Skin of body (tissue), 2 donors: ENCODE measurements around the gene TSPAN3. TPM values are rescaled to one million over a fixed set of nuclear protein-coding genes. Genes with fewer than 3 reads are reported as not detected.

Source experiments
- DNase-seq: peaks from one replicate; lab custom pipeline; 2025; lab: John Stamatoyannopoulos, UW
- total RNA-seq: library from RNA; depleted of rRNA; stranded (reverse); fragments of >200 nt; gene quantifications from one replicate; pipeline ENCODE4 v1.2.3, GENCODE V29; 2014

TSPAN3 gene
- total RNA-seq, result 123 TPM

DNA sequence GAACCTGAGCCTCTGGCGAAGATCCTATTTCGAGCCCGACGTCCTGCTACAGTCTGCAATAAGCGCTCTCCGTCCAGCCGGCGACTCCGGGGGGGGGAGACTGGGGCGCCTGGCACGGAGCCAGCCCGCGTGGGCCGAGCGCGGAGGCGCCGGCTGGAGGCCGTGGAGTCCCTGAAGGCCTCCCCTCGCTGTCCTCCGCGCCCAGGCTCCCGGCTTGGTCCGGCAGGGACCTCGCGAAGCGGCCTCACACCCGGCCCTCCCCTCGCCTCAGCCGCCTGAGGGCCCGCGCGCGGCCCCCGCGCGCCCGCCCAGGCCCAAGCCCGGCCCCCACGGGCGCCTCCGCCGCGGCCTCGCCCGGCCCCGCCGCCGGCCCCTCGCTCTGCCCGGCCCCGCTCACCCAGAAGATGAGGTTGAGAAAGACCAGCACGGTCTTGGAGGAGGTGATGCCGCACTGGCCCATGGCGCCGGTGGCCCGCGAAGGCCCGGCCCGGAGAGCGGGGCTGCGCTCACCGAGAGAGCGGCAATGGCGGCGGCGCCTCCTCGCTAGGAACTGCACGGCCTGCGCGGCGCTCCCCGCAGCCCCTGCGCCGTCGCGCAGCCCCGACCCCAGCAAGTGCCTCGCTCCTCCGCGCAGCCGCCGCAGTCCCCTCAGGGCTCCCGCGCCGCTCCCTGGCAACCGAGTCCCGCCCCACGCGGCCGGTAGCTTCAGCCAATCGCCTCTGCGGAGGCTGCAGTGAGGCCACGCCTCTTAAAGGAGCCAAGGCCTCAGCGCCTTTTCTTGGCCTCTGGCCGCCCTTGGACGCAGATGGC is at the start of gene TSPAN3:
TSPAN3 (minus strand) TSS at position 615 of the 810 bp plus-strand sequence; CDS start at position 460, 155 bp downstream.
- DNase-seq, result peak; percentile 93

DNA sequence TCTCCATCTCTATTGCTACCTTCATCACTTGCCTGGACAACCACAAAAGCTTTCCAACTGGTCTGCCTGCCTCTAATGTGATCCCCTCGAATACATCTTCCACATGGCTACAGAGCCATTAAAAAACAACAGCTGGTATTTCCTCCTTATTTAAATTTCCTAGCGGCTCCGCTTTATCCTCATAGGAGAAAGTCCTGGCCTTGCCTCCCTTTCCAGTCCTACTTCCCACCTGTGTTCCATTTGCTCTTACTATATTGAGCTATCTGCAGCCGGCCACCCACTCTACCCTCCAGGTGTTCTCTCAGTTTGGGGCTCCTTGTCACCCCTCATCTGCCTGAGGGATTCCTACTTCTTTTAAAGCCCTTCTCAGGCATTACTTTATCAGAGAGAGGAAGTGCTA is 49.7 kb upstream of the TSPAN3 start:
- no peak for DNase-seq

DNA sequence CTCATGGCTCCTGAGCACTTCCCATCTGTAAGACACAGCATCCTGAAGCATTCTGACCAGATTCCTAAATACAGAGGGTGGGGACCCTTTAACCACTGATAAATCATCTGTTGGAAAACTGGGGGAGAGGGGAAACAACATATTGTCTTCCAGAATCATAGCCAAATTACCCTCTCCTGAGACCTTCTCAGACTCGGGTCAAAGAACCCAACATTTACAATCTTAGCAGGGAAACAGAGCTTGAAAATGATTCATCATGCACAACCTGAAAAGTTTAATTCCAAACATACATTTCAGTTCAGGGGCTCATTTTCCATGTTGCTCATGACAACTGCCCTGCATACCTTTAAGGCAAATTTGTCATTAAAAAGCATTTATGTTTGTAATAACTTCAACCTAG is 48.5 kb upstream of the TSPAN3 start:
- no peak for DNase-seq

DNA sequence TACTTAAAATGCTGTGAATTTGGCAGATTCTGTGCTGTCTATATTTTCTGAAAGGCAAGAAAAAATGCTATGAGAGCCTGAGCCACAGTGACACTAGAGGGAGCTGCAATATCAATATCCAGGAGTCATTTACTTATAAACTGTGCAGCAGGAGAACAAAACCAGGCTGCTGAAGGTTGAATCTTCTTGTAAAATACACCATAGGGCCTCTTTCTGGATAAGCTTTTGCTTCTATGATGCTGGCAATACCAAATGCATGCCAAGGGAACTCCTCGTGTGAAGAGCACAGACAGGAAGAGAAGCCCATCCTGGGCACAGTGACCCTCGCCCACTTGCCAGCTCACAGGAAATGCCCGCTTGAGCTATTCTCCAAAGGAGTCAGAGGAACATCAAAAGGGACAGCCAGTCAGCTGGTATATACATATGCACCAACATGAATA is 48.0 kb upstream of the TSPAN3 start:
- DNase-seq, result peak; percentile 81

DNA sequence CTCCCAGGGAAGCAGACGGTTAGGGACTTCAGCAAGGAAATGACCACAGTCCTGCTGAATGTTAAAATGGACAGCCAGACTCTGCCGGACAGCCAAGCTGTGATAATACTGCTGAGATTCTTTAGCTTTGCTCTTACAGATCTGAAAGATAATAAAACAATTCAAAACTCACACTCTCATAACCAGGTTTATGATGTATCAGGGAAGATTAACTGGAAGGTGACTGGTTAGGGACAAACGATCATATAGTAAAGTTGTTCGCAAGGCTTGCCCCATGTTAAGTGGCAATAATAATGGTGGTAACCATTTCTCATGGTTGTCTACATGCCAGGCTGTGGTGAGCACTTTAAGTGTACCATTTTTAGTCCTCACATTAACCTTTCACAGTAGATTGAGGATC is 44.3 kb upstream of the TSPAN3 start:
- no peak for DNase-seq

DNA sequence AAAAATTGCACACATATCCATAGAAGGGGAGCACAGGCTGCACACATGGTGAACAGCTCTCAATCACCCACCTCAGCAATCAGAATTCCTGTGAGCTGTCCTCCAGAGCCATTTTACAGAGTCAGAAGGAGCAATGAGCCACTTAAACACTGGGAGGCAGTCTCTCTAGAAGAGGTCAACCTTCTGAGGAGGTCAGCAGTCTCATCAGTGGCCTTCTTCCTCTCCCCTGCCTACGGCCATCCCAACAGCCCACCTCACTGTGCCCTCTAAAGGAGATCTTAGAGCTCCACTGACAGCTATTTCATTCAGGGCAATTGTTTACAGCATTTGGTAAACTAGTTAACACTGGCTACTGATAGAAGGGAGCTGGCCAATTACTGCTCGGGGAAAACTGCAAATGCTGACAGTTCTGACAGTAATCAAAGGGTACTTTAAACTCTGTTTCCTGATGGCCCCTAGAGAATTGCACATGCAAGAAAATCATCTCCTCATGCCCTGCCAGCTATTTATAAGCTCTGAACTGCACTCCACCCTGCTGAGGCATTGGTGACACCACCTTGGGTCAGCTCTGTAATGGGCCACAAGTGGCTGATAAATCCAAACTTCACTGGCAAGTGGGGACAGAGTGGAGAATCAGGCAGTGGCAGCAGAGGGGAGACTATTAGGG is 42.1 kb upstream of the TSPAN3 start:
- no peak for DNase-seq

DNA sequence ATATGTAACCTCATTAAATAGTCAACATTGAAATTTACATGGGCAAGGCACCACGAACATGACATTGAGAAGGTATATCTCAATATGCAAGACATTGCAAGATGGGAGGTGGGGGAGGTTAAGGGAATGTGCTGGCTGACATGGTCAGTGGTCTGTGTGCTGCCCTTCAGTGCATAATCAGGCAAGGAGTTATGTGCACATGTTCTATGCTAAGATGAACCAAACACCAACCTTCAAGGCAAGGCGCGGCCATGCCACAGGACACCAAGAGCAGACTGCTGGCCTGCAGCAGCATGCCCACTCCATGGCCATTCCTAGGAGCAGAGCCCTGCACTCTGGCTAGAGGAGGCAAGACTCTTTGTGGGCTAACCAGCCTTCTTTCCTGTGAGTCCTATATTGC is 40.9 kb upstream of the TSPAN3 start:
- DNase-seq, result no peak

DNA sequence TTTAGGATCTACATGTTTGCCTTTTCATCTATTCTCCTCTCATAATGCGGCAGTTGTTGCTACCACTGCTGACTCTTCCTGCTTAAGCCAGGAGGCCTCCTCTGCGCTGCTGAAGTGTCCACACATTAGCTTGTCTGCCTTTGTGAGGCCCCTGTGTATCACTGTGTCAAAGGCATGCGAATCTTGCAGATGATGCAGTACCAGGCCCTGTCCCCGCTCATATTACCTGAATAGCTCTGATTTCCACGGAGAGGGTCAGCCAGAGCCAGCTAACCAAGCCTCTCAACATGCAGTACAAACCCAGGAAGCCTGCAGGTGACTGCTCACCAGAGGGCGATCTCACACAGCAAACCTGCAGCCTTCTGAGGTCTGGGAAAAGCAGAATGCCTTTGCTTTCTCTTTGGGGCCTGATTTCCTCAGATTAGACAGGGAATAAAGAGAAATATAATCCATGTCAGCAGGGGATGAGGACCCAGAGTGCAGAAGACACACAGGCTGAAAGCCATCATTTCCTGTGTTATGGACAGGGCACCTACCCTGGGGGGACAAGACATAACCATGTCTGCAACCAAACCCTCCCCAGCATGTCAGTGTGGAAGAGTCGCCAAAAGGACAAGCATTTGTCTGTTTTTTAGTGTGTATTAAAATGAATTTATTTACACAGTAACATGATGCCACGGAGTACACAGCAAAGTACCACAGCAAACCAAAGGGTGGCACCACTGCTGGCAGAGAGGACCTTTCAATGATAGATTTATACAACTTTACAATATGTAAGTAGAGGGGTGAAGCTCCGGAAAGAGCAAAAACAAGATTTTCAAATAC is 36.8 kb upstream of the TSPAN3 start:
- DNase-seq, result no peak

DNA sequence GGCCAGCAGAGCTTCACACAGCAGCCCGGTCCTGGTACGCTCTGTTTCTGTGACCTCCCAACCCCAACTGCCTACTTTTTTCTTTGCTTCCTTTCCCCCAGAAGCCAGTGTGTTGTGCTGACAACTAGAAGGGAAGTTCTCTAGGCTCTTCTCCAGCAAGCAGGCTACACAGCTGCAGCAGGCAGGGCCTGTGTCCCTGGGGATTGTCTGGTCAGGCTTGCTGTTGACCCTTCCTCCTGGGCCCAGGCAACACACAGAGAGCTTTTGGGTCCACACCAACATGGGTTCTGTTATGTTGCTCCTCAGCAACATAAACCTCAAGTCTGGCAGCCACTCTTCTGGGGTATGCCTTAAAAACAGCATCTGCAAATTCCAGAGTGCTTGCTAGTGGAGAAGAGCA is 36.2 kb upstream of the TSPAN3 start:
- no peak for DNase-seq

DNA sequence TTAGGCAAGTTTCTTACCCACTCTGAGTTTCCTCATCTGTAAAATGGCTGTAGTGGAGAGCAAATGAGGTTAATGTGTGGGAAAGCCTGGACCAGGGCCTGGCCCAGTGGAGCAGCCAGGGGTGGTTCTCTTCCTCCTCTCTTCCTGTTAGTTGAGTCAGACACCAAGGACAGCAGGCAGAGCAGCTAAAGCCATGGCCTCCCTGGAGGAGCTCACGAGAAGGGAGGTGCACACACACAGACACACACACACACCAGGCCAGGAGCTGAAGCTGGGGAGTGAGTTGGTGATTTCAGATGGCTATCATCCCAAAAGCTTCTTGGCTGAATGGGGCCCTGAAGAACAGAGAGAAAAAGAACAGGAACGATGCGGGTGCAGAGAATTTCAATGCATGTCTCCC is 33.2 kb upstream of the TSPAN3 start:
- no peak for DNase-seq

DNA sequence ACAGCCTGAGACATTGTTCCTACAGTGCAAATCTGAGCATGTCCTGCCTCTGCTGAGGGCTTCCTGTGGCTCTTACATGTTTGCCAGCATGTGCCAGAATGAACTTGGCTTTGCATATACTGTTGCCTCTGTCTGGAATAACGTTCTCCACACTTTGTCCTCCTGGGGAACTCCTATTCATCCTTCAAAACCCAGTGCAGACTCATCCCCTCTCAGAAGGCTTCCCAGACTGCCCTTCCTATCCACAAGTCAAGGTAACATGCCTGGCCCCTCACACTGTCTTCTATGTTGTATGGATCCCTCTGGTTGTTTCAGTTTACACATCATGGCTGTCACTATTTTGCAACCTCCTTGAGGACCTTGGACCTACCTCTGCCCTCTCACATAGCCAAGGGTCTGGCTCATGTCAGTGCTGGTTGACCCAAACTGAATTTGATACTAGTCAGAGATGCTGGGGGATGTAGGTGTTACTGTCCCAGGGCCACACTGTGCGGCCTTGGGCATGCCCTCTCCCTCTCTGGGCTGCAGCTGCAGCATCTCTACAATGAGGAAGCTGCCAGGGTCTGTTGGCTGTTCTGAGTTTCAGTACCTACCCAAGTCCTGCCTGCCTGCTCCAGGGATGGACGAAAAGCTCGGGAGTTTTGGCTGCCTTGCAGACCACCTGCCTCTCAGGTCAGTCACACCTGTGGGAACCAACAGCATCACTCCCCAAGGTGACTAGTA is 29.0 kb upstream of the TSPAN3 start:
- DNase-seq, result no peak

DNA sequence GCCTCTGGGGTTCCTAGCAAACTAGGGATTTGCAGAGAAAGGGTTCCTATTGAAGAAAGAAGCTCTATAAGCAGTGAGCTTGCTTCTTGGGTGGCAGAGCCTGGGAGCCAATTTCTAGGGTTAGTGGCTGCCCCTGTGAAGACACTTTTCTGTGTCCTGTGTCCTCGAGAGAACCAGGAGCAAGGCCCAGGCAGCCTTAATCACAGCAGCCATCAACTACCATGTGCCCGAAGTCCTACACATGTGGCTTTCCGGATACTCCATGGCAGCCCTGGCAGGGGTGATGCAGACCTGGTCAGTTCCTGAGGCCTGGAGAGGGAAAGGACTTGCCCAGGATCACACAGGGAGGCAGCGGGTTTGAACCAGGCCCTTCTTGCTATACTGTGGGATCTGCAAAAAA is 27.7 kb upstream of the TSPAN3 start:
- no peak for DNase-seq

DNA sequence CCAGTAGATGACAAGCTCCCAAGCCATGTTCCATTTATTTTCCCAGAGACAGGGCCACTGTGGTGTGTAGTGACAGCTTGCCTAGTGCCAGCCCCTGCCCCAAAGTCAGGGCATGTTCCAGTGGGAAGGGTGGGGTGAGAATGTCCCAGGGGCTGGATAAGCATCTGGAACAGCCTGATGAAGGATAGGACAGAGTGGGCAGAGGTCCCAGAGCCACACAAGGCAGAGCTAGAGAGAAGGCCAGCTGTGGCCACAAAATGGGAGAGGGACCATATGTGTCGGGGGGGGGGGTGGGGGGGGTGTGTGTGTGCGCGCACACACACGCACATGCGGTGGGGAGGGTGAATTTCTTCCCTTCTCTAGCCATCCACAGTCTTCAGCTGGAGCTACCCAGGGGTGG is 27.0 kb upstream of the TSPAN3 start:
- DNase-seq, result no peak

DNA sequence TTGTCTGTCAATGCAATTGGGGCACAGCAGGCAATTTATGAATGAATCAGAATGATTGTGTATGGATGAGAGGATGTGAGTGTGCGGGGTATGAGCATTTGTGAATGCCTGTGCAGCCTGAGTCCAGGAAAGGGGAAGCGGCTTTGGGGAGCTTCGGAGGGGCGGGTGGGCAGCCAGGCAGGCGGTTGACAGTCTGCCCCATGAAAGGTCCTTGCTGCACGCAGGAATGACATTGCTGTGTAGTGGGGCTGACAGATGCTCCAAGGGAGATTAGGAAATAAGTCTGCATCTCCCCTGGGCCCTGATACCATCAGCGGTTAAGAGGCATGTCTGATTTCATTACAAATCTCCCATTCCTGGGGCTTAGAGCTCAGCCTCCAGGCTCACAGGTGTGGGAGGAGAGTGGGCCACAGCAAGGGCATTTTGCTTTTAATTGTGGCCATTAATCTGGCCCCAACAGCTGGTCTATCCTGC is 26.4 kb upstream of the TSPAN3 start:
- no peak for DNase-seq

DNA sequence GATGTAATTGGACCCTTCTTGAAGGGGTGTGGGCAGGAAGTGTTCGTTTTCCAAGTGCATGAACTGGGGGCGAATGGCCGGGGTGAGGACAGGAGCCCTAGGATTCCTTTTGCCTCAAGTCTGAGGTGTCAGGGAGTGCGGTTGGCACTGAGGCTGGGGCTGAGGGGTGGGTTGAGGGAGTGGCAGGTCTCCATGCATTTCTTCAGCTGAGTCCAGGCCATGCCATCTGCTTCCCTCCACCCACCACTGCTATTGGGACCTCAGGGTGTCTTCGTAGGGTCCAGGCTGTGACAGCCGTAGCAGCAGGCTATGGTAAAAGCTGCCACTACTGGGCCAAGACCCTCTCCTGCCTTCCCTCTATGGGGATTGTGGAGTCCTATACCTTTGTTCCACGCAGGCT is 25.6 kb upstream of the TSPAN3 start:
- no peak for DNase-seq

DNA sequence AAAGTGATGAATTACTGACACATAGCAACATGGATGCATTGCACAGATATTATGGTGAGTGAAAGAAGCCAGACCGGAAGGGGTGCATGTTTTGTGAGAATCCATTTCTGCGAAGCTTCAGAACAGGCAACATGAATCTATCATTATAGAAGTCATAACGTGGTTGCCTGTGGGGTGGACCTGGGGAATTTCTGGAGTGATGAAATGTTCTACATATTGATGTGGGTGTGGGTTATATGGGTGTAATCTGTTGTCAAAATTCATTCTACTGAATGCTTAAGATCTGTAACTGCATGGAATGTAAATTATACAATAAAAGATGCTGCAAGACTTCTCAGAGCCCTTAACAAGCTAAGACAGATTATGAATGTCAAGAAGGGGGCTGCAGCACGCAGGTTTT is 25.2 kb upstream of the TSPAN3 start:
- DNase-seq, result no peak

DNA sequence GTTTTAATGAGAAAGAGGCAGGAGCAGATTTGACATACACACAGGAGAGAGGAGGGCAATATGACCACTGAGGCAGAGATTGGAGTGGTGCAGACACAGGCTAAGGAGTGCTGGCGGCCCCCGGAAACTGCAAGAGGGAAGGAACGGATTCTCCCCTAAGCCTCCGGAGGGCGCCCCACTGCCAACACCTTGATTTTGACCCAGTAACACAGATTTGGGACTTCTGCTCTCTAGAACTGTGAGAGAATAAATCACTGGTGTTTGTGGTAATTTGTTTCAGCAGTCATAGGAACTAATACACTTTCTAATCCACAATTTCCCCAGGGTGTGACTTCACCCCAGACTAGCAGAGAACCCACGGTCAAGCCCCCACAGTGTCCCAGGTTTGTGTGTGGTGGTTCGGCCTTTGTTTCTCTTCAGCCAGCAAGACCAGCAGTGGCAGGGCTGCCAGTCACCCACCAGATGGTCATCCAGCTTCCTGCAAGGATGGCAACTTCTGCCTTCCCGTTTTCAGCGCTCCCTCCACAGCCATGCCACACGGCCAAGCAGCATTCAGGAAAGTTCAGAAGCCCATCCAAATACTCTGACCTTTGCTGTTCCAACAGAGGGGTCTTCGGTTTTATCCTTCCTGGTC is 23.6 kb upstream of the TSPAN3 start:
- DNase-seq, result no peak

DNA sequence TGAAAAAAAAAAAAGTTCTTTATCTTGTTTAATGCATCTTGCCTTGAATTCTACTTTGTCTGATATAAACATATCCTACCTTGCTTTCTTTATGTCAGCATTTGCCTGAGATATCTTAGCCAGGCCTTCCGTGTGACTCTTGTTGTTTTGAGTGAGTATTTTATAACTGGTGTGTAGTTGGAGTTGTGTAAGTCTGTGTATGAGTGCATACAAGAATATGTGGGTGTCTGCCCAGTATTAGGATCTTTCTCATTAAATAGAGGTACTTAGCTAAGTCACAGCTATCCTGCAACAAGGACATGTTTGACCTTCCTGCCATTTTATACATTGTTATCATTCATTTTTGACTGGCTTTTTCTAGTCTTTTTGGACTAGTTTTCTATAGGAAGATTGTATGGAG is 22.5 kb upstream of the TSPAN3 start:
- no peak for DNase-seq

DNA sequence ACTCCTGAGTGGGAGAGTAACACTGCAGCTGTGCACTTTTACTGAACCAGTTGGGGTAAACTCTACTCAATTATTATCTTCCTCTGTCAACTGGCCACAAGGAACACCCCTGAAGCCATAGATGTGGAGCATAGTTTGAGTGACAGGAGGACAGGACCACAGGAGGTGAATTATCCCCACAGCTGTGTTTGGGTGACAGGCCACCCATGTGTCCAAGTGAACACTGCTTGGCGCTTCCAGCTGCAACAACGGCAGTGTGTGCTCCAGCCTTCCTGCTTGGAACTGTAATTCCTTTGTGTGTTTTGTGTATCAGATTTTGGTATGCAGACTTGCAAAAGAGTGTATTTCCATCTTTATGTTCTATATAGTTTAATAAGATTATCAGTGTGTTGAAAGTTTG is 20.2 kb upstream of the TSPAN3 start:
- DNase-seq, result no peak

DNA sequence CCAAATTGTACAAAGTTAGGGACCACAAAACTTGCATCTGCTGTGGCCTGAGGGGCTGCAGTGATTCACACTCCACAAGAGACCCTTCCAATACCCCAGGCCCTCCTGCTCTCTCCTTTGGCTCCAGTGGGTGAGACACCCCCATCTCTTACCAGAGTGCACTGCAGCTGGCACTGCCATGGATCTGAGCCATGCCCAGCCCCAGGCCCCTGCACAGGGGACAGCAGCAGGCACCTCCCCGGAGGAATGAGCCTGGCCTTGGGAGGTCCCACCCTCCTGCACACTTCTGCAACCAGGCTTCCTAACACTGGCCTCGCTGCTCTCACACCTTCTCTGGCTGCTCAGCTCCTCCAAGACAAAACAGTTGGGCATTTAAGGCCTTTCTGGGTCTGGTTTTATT is 16.3 kb upstream of the TSPAN3 start:
- no peak for DNase-seq

DNA sequence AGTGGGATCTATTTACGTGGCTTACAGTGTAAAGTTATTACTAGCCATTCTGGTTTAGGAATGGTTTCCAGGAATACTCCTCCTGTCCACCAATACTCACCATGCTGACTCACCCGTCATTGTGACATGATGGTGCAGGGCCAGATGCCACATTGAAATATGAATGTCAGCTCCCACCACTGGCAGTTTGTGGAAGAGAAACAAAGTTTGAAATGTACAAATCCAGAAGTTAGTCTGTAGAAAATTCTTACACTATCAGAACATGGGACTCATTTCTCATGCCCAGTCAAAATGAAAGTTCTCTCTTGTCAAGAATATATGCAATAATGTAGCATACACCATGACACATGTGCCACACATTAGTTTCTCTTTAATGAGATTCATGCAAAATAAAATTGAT is 14.4 kb upstream of the TSPAN3 start:
- DNase-seq, result no peak
